GM19438 (cell line): ENCODE data around the gene SLC17A7.
"Not testable (repeated sequence)": the region's sequence is repeated elsewhere in the genome, so short reads cannot be mapped to it uniquely, and the experiment has no call there.

Experiments used
- ATAC-seq: cut with Tn5 transposase; IDR thresholded peaks from one replicate; pipeline ENCODE4 v1.9.1; 2021; ENCODE audit warnings: low read depth; ENCODE audit not compliant: unreplicated experiment

SLC17A7 gene

DNA sequence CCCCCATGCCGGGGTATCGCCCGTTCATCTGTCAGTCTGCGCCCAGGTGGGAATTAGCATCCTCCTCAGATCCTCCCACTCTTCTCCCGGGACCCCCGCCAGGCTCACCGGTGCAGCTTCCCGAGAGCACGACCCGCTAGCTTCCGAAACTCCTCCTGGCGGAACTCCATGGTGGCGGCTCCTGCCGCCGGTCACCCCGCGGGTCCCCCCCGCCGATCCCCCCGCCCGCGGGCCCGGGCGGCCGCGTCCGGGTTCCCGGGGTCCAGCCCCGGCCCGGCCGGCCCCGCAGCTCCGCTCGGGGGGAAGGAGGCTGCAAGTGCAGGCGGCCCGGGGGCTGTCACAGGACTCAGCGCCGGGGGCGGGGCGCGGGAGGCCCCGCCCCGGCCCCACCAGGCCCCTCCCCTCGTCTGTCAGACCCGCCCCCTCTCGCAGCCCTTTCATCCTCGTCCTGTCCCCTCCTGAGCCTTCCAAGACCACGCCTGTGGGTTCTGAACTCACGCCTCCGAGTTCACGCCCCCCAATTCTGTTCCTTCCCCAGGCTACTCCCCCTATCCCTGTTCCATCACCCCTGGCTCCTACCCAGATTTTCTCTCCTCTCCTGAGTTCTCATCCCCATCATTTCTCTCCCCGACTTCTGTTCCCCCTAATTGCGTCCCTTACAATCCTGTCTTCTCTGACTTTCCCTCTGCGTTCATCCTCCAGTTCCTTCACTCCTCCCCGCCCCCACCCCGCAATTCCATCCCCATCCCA lies at the start of gene SLC17A7:
SLC17A7 (minus strand) TSS at position 318 of the 750 bp plus-strand sequence; CDS start at position 170, 148 bp downstream.
- no peak for ATAC-seq

DNA sequence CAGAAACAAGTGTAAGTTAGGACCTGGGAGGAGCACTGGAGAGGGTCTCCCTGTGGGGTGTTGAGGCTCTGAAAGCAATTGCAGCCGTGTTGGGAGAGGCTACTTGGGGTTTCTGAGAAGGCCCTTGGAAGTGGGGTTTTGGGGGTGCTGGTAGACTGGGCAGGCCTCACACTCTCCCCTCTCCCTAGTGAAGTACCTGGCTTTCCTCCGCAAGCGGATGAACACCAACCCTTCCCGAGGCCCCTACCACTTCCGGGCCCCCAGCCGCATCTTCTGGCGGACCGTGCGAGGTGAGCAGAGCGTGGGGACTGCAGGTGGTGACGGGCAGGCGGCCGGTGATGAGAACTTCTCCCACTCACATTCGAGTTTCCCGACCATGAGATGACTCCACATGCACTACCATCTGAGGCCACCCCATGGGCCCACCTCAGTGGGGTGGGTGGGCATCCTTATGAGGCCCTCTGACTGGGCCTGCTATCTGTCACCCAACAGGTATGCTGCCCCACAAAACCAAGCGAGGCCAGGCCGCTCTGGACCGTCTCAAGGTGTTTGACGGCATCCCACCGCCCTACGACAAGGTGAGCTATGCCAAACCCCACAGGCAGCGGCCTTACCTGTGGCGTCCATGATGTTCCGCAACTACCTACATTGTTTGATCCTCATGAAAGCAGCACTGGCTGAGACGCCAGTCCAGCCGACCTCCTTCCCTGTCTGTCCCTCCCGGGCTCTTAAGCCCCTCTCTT lies 49.1 kb upstream of the SLC17A7 start:
- no peak for ATAC-seq

DNA sequence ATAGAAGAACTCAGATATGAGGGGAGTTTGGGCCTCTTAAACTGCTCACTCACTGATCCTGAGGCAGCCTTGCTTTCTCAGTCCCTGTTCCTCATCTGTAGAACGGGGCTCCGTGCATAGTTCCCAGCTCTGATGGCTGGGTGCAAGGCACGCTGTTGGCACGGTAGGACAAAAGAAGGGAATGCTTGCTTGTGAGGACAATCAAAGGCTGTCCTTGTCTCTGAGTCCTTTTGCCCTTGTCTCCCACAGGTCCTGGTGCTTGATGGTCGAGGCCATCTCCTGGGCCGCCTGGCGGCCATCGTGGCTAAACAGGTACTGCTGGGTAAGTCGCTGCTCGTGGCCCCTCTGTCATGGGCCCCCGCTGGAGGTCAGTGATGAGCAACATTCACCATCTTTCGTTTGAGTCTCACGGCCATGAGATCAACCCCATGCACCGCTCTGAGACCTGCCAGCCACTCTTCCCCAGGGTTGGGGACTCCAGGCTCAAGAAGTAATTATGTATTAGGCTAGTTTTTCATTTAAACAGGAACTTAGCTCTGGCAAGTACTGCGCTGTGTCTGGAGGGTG lies 48.4 kb upstream of the SLC17A7 start:
- ATAC-seq = no peak

DNA sequence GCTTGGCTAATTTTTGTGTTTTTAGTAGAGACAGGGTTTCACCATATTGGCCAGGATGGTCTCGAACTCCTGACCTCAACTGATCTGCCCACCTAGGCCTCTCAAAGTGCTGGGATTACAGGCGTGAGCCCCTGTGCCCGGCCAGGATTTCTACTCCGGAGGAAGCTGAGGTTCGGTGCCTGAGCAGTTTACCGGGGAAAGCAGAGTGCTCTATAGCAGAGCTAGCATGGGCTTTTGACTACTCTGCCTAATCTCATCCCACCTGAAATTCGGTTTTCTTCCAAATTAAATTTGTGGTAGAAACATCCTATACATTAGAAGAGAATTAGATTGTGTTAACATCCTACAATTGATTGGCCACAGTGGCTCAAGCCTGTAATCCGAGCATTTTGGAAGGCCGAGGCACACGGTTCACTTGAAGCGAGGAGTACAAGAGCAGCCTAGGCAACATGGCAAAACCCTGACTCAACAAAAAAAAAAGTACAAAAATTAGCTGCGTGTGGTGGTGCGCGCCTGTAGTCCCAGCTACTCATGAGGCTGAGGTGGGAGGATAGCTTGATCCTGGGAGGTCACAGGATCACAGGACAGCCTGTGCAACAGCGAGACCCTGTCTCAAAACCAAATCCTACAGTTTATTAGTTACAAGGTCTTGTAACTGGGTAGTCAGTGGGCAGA lies 47.7 kb upstream of the SLC17A7 start:
- ATAC-seq = no peak

DNA sequence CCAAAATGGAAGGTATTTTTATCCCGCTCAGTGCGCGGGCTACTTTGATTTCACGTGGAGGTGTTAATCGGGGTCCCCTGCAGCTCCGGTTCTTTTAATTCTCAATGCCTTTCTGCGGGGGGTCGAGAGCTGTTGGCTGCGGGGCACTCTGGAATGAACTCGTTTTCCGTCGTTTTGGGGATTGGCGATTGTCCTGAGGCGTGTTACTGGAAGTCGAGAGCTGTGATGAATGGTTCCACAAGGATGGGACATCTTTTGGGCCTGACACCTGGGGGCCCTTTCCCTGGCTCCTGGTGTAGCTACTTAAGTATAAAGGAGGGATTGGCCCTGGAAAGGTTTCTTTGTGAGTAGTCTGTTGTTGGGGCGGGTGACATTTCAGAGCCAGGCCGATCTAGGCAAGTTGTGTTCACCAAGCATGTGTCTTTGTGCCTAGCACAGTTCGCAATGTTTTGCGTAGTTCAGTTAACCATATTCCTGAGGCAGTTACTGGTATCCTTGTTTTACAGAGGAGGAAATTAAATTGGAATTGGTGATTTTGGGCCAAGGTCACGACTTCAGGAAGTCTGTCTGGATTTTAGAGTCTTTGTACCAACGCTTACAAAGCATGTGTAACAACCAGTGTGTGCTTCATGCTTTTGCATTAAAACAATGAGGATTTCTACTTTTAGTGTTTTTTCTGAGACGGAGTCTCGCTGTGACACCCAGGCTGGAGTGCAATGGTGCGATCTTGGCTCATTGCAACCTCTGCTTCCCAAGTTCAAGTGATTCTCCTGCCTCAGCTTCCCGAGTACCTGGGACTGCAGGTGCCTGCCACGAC lies 46.9 kb upstream of the SLC17A7 start:
- no peak for ATAC-seq

DNA sequence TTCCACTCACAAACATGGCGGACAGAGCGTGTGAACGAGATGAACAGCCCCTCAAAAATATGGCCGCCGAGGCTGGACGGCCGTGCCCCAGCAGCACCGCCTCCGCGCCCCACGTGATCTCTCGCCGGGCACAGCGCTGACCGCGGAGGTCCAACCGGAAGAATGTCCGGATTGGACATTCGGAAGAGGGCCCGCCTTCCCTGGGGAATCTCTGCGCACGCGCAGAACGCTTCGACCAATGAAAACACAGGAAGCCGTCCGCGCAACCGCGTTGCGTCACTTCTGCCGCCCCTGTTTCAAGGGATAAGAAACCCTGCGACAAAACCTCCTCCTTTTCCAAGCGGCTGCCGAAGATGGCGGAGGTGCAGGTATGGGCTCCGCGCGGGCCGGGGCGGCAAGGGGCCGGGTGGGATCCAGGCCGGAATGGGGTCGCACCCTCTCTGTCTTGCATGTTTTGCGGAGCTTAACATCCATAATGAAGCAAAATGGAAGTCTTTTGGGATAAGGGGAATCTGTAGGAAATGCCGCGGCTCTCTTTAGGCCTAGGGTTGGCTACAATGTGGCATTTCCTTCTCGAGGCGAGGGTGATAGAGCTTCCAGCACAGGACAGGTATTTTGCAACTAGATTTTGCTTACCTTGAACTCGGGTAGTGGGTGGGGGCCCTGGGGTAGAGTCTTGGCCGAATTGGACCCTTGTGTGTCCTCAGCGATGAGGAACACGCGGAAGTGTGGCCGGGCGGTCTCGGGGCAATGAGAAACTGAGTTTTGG lies 46.1 kb upstream of the SLC17A7 start, which contains the start of gene RPL13A:
RPL13A (plus strand) TSS at position 332 of the 769 bp plus-strand sequence; CDS start at position 354, 22 bp downstream.
- ATAC-seq = peak; percentile 93

DNA sequence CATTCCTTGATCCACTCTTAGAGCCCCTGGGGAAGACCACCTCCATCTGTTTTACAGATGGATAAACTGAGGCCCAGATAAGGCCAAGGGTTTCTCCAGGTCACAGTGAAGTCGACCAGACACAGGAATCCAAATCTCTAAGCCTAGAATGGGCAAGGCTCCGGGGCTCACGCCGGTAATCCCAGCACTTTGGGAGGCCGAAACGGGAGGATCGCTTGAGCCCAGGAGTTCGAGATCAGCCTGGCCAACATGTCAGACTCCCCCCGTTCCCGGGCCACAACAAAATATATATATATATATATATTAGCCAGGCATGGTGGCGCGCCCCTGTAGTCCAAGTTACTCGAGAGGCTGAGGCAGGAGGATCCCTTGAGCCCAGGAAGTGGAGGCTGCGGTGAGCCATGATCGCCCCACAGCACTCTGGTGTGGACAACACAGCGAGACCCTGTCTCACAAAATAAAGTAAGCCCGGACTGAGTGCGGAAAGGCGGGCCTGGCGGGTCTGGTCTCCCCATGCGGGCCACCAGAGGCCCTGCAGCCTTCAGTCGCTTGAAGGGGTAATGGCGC lies 45.5 kb upstream of the SLC17A7 start:
- ATAC-seq = no peak

DNA sequence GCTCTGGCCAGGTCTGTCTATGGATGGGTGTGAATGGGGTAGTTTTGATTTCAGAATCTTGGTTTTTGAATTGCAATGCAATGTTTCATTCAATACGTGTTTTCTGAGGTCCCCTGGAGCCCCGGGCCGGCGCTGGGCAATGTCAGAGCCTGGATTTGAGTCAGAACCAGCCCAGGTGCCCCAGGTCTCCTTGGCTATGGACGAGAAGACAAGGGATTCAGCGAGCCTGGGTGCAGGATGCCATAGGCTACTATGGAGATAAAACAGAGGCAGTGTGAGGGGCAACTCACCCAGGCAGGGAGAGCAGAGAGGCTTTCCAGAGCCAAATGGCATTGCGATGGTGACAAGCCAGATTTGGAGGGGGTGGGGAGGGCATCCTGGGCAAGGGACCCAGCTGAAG lies 44.9 kb upstream of the SLC17A7 start:
- ATAC-seq = no peak

DNA sequence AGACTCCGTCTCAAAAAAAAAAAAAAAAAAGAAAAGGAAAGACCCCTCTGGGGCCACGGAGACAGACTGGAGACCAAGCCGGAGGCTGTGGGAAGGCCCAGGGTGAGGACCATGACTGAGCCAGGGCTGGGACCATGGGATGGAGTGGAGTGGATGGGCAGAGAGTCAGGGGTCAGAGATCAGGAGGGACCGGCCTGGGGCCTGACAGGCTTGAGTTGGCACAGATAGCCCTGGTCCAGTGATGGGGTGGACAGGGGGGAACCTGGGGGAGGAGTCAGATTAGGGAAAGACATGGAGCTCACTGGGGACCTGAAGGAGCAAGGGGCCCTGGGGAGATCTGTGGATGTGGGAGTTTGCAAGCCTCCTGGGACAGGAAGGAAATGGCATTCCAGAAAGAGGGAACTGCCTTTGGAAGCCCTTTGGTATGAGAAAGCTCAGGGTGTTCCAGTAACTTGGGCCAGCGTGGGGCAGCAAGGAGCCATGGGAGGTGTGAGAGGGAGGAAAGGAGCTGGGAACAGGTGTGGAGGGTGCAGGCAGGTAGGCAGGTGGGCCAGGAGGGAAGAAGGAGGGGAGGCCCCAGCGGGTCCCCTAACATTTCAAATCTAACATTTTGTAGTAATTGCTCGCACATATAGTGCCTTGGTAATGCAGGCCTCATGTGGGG lies 39.8 kb upstream of the SLC17A7 start:
- no peak for ATAC-seq

DNA sequence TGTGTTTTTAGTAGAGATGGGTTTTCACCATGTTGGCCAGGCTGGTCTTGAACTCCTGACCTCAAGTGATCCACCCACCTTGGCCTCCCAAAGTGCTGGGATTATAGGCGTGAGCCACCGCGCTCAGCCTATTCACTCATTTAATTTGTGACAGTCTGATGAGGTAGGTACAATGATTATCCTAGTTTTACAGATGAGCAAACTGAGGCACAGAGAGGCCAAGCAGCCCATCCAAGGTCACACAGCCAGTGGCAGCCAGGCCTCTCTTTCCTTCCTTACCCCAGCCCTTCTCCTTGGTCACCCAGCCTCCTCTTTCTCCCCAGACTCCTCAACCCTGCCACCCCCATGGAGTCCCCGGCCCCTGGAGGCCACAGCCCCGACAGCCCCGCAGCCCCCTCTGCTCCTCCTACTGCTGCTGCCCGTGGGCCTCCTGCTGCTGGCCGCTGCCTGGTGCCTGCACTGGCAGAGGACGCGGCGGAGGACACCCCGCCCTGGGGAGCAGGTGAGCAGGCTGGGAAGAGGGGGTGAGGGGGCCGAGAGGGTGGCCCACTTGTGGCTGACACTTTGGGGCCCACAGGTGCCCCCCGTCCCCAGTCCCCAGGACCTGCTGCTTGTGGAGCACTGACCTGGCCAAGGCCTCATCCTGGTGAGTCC lies 38.8 kb upstream of the SLC17A7 start:
- no peak for ATAC-seq

DNA sequence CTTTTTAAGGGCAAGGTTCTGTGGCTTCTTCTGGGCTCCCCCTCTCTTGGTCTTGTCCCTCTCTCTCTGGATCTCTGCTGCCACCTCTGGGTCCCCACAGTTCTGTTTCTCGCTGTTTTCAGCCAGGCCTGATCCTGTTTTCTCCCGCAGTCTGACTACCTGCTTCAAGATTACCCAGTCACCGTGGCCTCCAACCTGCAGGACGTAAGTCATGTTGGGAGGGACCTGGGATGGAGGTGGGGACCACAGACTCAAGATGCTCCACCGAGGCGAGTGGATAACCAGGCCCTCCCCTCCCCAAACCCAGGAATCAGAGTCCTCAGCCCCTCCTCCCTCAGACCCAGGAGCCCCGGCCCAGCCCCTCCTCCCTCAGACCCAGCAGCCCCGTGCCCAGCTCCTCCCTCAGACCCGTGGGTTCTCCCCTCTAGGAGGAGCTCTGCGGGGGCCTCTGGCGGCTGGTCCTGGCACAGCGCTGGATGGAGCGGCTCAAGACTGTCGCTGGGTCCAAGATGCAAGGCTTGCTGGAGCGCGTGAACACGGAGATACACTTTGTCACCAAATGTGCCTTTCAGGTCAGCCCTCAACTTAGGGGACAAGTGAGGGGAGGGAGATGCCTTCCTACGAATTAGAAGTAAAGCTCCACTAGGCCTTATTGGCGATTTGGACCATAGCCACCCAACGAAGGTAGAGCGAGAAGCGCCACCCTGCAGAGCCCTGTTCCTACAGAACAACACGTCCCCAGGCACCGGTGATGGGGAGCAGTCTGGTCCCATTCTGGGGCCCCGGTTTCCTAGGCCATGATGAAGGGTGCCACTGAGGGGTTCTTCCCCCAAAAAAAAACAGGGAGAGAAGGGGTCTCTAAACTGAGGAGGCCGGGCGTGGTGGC lies 34.9 kb upstream of the SLC17A7 start:
- no peak for ATAC-seq

DNA sequence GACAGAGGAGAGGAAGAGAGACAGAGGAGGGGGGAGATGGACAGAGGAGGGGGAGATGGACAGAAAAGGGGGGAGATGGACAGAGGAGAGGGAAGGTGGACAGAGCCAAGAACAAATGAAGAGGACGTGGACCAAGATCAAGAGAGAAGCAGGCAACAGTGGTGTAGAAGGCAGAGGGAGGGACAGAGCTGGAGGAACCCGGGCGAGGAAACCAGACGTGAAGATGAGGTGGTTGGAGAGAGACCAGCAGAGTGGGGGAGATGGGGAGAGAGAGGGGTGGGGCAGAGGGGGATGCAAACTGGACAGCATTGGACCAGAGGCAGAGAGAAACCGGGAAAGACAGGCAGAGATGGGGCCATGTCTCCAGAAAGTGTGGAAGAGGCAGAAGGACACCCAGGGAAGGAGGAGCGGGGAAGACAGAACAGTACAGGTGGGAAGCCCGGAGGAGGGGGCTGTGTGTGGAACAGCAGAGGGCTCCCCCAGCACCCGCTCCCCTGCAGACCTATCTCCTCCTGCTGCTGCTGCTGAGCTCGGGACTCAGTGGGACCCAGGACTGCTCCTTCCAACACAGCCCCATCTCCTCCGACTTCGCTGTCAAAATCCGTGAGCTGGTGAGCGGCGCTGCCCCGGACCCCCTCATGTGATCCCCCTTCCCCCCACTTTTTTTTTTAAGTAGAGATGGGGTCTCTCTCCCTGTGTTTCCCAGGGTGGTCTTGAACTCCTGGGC lies 34.0 kb upstream of the SLC17A7 start:
- ATAC-seq = no peak

DNA sequence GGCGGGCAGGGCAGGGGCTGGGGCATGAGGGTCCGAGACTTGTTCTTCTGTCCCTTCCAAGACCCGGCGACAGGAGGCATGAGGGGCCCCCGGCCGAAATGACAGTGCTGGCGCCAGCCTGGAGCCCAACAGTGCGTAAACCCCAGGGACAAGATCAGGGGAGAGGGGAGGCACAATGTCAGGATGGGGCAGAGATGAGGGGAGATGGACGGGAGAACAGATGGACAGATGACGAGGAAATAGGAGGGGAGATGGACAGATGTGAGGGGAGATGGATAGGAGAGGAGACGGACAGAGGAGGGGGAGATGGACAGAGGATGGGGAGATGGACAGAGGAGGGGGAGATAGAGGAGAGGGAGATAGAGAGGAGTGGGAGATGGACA lies 33.2 kb upstream of the SLC17A7 start:
- no peak for ATAC-seq

DNA sequence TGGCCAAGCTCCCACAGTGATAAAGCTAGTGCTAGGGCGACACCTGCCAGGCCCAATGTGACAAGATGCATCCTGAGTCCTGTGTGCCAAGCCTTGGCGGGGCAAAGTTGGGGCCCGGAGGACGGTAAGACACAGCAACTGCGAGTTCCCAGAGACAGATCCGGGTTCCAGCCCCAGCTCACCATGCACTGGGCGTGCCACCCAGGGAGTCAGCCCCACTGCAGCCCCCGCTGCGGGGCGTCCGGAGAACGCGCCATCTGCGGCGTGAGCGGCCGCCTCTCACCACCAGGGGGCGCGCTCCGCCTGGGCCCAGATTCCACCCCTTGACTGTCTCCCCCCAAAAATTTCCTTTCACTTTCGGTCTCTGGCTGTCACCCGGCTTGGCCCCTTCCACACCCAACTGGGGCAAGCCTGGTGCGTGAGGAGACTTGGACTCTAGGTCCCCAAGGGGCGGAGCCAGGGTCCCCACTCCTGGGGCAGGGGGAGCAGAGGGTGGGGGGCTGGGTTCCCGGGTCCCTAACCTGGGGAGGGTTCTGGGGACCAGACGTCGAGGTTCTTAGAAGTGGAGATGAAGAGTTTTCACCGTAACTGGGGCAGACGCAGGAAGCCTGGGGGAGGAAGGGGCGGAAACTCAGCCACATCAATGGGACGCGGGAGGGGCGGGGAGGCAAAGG lies 32.7 kb upstream of the SLC17A7 start, which contains the start of gene FLT3LG:
FLT3LG (plus strand) TSS at position 348 of the 674 bp plus-strand sequence. CDS start 425 bp downstream, outside the sequence.
- ATAC-seq = peak; percentile 53

DNA sequence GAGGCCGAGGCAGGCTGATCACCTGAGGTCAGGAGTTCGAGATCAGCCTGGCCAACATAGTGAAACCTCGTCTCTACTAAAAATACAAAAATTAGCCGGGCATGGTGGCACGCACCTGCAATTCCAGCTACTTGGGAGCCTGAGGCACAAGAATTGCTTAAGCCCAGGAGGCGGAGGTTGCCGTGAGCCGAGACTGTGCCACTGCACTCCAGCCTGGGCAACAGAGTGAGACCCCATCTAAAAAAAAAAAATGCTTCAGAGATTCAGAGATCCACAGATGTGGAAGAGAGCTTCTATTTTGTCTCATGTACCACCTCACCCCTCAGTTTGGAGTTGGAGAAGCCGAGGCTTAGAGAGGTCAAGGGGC lies 32.2 kb upstream of the SLC17A7 start:
- not testable (repeated sequence) for ATAC-seq

DNA sequence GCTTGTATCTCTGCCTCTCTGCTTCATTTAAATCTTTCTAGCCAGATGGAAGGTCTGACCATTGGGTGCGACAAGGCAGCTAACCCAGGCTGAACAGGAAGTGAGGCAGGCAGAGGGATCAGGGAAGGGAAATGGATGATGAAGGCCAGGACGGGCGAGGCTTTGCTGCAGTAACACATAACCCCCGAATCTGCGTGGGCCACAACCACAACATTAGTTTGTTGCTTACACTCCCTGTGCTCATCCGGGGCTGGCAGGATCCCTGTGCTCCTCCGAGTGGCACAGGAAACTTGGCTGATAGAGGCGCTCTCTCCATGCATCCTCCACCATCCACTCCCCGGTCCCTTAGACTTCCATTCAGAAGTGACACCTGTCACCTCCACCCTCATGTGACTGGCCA lies 31.6 kb upstream of the SLC17A7 start:
- no peak for ATAC-seq
